A673 (cell line): ENCODE measurements around the gene MORN1. TPM values are rescaled to one million over a fixed set of nuclear protein-coding genes. Genes with fewer than 3 reads are reported as not detected.

Experiments used
- BruUV-seq: library from RNA; stranded (reverse); fragments of 400-500 nt; replicated peaks from 2 replicates; lab custom pipeline; 2021; lab: Mats Ljungman, UMichigan
- CTCF ChIA-PET: fragments of 300-600 bp; sonication (Branson Sonifier 250); formaldehyde crosslinking; loops from one replicate; lab custom pipeline; 2022; ENCODE audit warnings: antibody characterized with exemption; lab: Charles Lee
- POLR2A ChIA-PET: fragments of 300-600 bp; sonication (Branson Sonifier 250); formaldehyde crosslinking; loops from one replicate; lab custom pipeline; 2022; ENCODE audit warnings: antibody characterized with exemption; ENCODE audit not compliant: low non-redundant PET; lab: Charles Lee
- DNase-seq: peaks from one replicate; pipeline ENCODE4 v3.0.0-alpha.2; 2015; ENCODE audit warnings: low spot score
- H3K27ac ChIP-seq: fragments of 200-600 bp; sonication (generic); 2 replicates; pipeline ENCODE4 v1.5.1; 2016; ENCODE audit warnings: mixed run types, low read depth, mild to moderate bottlenecking, mixed read lengths, antibody characterized with exemption, low read length; ENCODE audit not compliant: poor library complexity, severe bottlenecking
- H3K27me3 ChIP-seq: fragments of 200-600 bp; sonication (generic); replicated peaks from 2 replicates; pipeline ENCODE4 v1.6.1; 2017; ENCODE audit warnings: mixed run types, low read depth, mild to moderate bottlenecking, mixed read lengths, antibody characterized with exemption, low read length; ENCODE audit not compliant: insufficient read depth, poor library complexity
- H3K36me3 ChIP-seq: fragments of 200-600 bp; sonication (generic); 2 replicates; pipeline ENCODE4 v1.6.1; 2016; ENCODE audit warnings: mixed run types, mild to moderate bottlenecking, mixed read lengths, antibody characterized with exemption, low read length; ENCODE audit not compliant: insufficient read depth, poor library complexity, severe bottlenecking
- H3K4me1 ChIP-seq: fragments of 200-600 bp; sonication (generic); 2 replicates; pipeline ENCODE4 v1.6.1; 2017; ENCODE audit warnings: mixed run types, mild to moderate bottlenecking, mixed read lengths, antibody characterized with exemption, low read length; ENCODE audit not compliant: insufficient read depth, poor library complexity, severe bottlenecking
- H3K4me3 ChIP-seq: fragments of 200-600 bp; sonication (generic); 2 replicates; pipeline ENCODE4 v1.5.1; 2016; ENCODE audit warnings: low read depth, mixed run types, mild to moderate bottlenecking, mixed read lengths, low read length; ENCODE audit not compliant: poor library complexity, severe bottlenecking
- H3K9me3 ChIP-seq: fragments of 200-600 bp; sonication (generic); 2 replicates; pipeline ENCODE4 v1.6.1; 2016; ENCODE audit warnings: mixed run types, low read depth, mild to moderate bottlenecking, mixed read lengths, antibody characterized with exemption, low read length; ENCODE audit not compliant: poor library complexity, severe bottlenecking
- EZH2 ChIP-seq: fragments of 200-600 bp; sonication (generic); IDR thresholded peaks from 2 replicates; pipeline ENCODE4 v1.6.1; 2017; ENCODE audit warnings: borderline replicate concordance, low read depth, mild to moderate bottlenecking, mixed read lengths, antibody characterized with exemption, low read length; ENCODE audit not compliant: poor library complexity, severe bottlenecking
- intact Hi-C: fragments of 100-400 bp; cut with micrococcal nuclease; formaldehyde crosslinking; loops from one replicate; pipeline ENCODE4 v1.10.0; 2022; ENCODE audit not compliant: unreplicated experiment
- total RNA-seq: library from RNA; stranded (reverse); gene quantifications from 2 replicates; pipeline ENCODE4 v1.2.3, GENCODE V29; 2021
- TF ChIP-seq, protein P1 (sequence below): fragments of 300-800, 200-600 bp; sonication (generic); conservative IDR thresholded peaks from 2 replicates; pipeline ENCODE4 v1.5.1; 2017; ENCODE audit warnings: low read depth, mild to moderate bottlenecking, antibody characterized with exemption, low read length, moderate library complexity, mixed read lengths

MORN1 gene
- total RNA-seq, 1 experiment from 2014 or later = 24.7 TPM

DNA sequence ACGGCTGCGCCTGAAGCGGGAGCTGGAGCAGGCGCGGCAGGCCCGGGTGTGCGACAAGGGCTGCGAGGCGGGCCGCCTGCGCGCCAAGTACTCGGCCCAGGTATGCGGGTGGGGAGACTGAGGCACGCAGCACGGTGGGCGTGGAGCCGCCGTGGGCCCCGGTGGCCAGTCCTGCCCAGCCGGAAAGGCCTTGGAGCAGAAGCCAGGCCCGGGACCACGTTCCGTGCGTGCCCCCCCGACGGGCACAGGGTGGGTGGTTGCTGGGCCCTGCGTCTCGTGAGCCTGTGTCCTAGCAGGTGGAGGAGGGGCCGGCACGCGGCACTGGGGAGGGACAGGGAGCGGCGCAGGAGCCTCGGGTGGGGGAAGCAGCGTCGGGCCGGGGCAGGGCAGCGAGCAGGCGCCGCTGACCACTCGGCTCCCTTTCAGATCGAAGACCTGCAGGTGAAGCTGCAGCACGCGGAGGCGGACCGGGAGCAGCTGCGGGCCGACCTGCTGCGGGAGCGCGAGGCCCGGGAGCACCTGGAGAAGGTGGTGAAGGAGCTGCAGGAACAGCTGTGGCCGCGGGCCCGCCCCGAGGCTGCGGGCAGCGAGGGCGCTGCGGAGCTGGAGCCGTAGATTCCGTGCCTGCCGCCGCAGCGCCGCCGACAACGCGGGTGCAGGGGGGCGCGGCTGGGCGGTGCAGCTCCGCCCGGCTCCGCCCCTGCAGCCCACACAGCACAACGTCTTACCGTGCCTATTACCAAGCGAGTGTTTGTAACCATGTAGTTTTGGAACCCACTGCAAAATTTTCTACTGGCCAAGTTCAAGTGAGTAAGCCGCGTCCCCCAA, 85.0 kb downstream of the MORN1 start:
- BruUV-seq = no TSS peak

DNA sequence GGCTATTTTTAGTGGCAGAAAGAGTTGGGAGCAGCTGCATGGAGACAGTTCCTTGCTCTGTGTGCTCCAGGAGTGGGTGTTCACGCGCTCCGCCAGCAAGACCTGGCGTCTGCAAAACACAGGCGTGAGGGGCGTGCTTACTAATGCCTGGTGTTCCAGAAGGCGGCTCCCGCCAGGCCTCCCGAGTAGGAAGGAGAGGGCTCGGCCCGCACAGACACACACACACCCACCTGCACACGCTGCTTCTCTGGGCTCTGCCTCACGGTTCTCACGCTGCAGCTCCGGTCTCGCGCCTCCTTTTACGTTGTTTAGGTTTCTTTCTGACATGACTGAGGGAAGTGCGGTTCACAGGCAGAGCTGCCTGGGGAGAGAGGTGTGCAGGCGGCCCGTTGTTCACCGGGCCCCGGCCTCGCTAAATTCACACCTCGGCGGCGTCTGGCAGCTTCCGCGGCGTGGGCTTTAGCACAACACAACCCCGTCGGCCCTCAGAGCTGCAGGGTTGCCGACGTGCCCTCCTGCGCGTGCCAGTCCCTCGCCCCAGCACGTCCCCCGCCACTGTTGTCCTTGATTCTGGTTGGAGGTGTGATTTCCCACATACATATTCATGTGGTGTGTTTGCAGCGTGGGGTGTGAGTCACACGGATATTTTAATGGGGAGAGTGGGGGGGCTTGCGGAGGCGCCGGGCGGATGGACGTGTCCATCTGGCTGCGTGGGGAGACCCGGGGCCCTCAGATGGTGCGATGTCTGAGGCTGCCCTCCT, 86.3 kb downstream of the MORN1 start:
- Histone ChIP-seq H3K4me3 (no peak overlapping the region), H3K9me3 (no peaks in the 10 kb centered on the region), H3K27ac (peak overlapping the region; percentile 54), H3K36me3 (peaks cover 45% of the 10 kb centered on the region), H3K4me1 (peaks cover 45% of the 10 kb centered on the region), H3K27me3 (no peaks in the 10 kb centered on the region)
- ChIA-PET POLR2A (no interaction called here), CTCF (no interaction called here)
- no TSS peak for BruUV-seq
- intact Hi-C loops = loop anchor here (5.0 kb wide), 1 partner anchor 73 kb away; no protein-coding TSS in a partner anchor
- TF ChIP-seq EZH2 = no peak
- TF ChIP-seq, protein P1, sequence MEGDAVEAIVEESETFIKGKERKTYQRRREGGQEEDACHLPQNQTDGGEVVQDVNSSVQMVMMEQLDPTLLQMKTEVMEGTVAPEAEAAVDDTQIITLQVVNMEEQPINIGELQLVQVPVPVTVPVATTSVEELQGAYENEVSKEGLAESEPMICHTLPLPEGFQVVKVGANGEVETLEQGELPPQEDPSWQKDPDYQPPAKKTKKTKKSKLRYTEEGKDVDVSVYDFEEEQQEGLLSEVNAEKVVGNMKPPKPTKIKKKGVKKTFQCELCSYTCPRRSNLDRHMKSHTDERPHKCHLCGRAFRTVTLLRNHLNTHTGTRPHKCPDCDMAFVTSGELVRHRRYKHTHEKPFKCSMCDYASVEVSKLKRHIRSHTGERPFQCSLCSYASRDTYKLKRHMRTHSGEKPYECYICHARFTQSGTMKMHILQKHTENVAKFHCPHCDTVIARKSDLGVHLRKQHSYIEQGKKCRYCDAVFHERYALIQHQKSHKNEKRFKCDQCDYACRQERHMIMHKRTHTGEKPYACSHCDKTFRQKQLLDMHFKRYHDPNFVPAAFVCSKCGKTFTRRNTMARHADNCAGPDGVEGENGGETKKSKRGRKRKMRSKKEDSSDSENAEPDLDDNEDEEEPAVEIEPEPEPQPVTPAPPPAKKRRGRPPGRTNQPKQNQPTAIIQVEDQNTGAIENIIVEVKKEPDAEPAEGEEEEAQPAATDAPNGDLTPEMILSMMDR = no peak
- no peak for DNase-seq

More for the DNA sequence above, 85.0 kb downstream of the MORN1 start:
- Histone ChIP-seq H3K36me3 (peaks cover 46% of the 10 kb centered on the region), H3K27ac (no peak overlapping the region), H3K4me1 (peaks cover 38% of the 10 kb centered on the region), H3K27me3 (no peaks in the 10 kb centered on the region), H3K9me3 (no peaks in the 10 kb centered on the region), H3K4me3 (no peak overlapping the region)
- peak; percentile 77 for DNase-seq
- intact Hi-C loops = no loop called here
- POLR2A ChIA-PET = no interaction called here
- TF ChIP-seq, protein P1 = 0 out of 2 replicates have a peak, but pooled peaks have one; percentile 26
- no peak for TF ChIP-seq EZH2
- CTCF ChIA-PET = interaction anchor here (0.6 to 1.4 kb wide), 4 partner anchors 9 to 166 kb away, joined by 3 to 6 read pairs (median 4); no protein-coding TSS in a partner anchor

DNA sequence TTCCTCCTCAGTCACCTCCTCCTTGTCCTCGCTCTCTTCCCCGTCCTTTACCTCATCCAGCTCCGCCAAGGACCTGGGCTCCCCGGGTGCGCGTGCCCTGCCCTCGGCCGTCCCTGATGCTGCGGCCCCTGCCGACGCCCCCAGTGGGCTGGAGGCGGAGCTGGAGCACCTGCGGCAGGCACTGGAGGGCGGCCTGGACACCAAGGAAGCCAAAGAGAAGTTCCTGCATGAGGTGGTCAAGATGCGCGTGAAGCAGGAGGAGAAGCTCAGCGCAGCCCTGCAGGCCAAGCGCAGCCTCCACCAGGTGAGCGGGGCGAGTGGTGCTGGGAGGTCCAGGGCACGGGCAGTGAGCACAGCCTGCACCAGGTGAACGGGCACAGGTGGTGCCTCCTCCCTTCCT, 87.1 kb downstream of the MORN1 start:
- ChIA-PET POLR2A (no interaction called here), CTCF (no interaction called here)
- intact Hi-C loops = loop anchor here (5.0 kb wide), 1 partner anchor 72 kb away; no protein-coding TSS in a partner anchor
- TF ChIP-seq, protein P1 = no peak
- no peak for TF ChIP-seq EZH2
- DNase-seq = no peak
- Histone ChIP-seq H3K4me1 (peaks cover 52% of the 10 kb centered on the region), H3K9me3 (no peaks in the 10 kb centered on the region), H3K27me3 (no peaks in the 10 kb centered on the region), H3K27ac (peak overlapping the region; percentile 54), H3K4me3 (no peak overlapping the region), H3K36me3 (peaks cover 42% of the 10 kb centered on the region)
- BruUV-seq = no TSS peak
